Prostate gland (tissue), 2 donors: ENCODE results near the gene DNAJC8.

Experiments
- CTCF ChIP-seq, 4 experiments: fragments of 200-600 bp in 2 of 4; fragments of 450-650 bp in 2 of 4; sonication (generic) in 2 of 4; IDR thresholded peaks; 1 replicate in 3 of 4; 2 replicates in 1 of 4; pipeline ENCODE4 v1.5.1; 2016 to 2019; ENCODE audit warnings: antibody characterized with exemption in 4 of 4, mild to moderate bottlenecking in 2 of 4, moderate library complexity in 2 of 4
- POLR2A ChIP-seq: fragments of 450-650 bp; IDR thresholded peaks from one replicate; pipeline ENCODE4 v1.6.1; 2016; ENCODE audit warnings: antibody characterized with exemption, mild to moderate bottlenecking

GRCh38 chr1:28264897-28265296 lies 32.1 kb upstream of the DNAJC8 start:
- TF ChIP-seq CTCF (IDR thresholded peaks at IDR 0.05) = no peak
- no peak for TF ChIP-seq POLR2A
